Daoy (cell line): ENCODE measurements around the gene DHRS13. TPM values are rescaled to one million over a fixed set of nuclear protein-coding genes. Genes with fewer than 3 reads are reported as not detected.
"Not testable (repeated sequence)": the region's sequence is repeated elsewhere in the genome, so short reads cannot be mapped to it uniquely, and the experiment has no call there.

Experiments
- DNase-seq: peaks from one replicate; pipeline ENCODE4 v3.0.0-alpha.2; 2015; ENCODE audit warnings: low read depth
- total RNA-seq: library from RNA; depleted of rRNA; stranded (reverse); fragments of >200 nt; shearing (Covaris generic); gene quantifications from 2 replicates; pipeline ENCODE4 v1.2.3, GENCODE V29; 2014

DHRS13 gene
- total RNA-seq, 1 experiment from 2014 or later: 10.9 TPM

- DNase-seq: no peak
These were observed 20.6 kb downstream of the DHRS13 start for GRCh38 chr17:28882154-28882895.

GRCh38 chr17:28881533-28882056 is 21.3 kb downstream of the DHRS13 start:
- DNase-seq: no peak

- no peak for DNase-seq
These were observed 22.3 kb downstream of the DHRS13 start for GRCh38 chr17:28880572-28880945.

GRCh38 chr17:28879886-28880571 is 22.9 kb downstream of the DHRS13 start:
- DNase-seq: no peak

GRCh38 chr17:28878981-28879380 is 23.9 kb downstream of the DHRS13 start:
- peak; percentile 35 for DNase-seq

GRCh38 chr17:28878158-28878910 is 24.5 kb downstream of the DHRS13 start:
- DNase-seq: no peak

- not testable (repeated sequence) for DNase-seq
These were observed 25.6 kb downstream of the DHRS13 start for GRCh38 chr17:28877150-28877711.

GRCh38 chr17:28875848-28876550 is 26.9 kb downstream of the DHRS13 start:
- DNase-seq: no peak

GRCh38 chr17:28874750-28875149 is 28.1 kb downstream of the DHRS13 start:
- DNase-seq: no peak

GRCh38 chr17:28873839-28874238 is 29.0 kb downstream of the DHRS13 start:
- no peak for DNase-seq

- no peak for DNase-seq
These were observed 31.8 kb downstream of the DHRS13 start for GRCh38 chr17:28871056-28871579.

GRCh38 chr17:28867276-28867675 is 35.6 kb downstream of the DHRS13 start:
- DNase-seq: no peak

GRCh38 chr17:28865946-28866752 is 36.7 kb downstream of the DHRS13 start:
- no peak for DNase-seq

GRCh38 chr17:28864991-28865849 is 37.7 kb downstream of the DHRS13 start:
- no peak for DNase-seq

- no peak for DNase-seq
These were observed 38.9 kb downstream of the DHRS13 start for GRCh38 chr17:28863953-28864352.

GRCh38 chr17:28862561-28862960 is 40.3 kb downstream of the DHRS13 start:
- DNase-seq: no peak

GRCh38 chr17:28861393-28862203 is 41.3 kb downstream of the DHRS13 start:
- no peak for DNase-seq

GRCh38 chr17:28860363-28860808 is 42.5 kb downstream of the DHRS13 start:
- DNase-seq: no peak
